Esophagus muscularis mucosa (tissue), 4 donors: ENCODE data around the gene KCNB1.

Experiments
- CTCF ChIP-seq, 3 experiments: fragments of 200-600 bp in 2 of 3; fragments of 450-650 bp in 1 of 3; sonication (generic) in 2 of 3; IDR thresholded peaks; one replicate each; pipeline ENCODE4 v1.5.1; 2017 to 2019; ENCODE audit warnings: antibody characterized with exemption in 3 of 3, mild to moderate bottlenecking in 2 of 3, moderate library complexity in 1 of 3
- EP300 ChIP-seq: sonication (generic); formaldehyde crosslinking; IDR thresholded peaks from one replicate; pipeline ENCODE4 v1.6.1; 2017; ENCODE audit warnings: antibody characterized with exemption
- POLR2A ChIP-seq: fragments of 450-650 bp; IDR thresholded peaks from one replicate; pipeline ENCODE4 v1.6.1; 2017; ENCODE audit warnings: antibody characterized with exemption, moderate library complexity, mild to moderate bottlenecking, low read depth

- TF ChIP-seq POLR2A (no peak), CTCF (IDR thresholded peaks at IDR 0.05) (no peak), EP300 (no peak)
These were observed 139.2 kb downstream of the KCNB1 start for GRCh38 chr20:49343246-49343645.
